GM23338 (cell line): ENCODE data around the gene CLDN22.

ENCODE experiments used
- CREB1 ChIP-seq: fragments of 250-450 bp; sonication (Bioruptor Pico); IDR thresholded peaks from 2 replicates; pipeline ENCODE4 v1.5.0; 2020; ENCODE audit warnings: low read depth, mild to moderate bottlenecking, moderate library complexity
- EZH2 ChIP-seq: fragments of 200-600 bp; sonication (generic); IDR thresholded peaks from one replicate; pipeline ENCODE4 v1.8.0; 2017; ENCODE audit warnings: antibody characterized with exemption, mild to moderate bottlenecking, low read depth; ENCODE audit not compliant: unreplicated experiment
- EZH2phosphoT487 ChIP-seq: fragments of 200-600 bp; sonication (generic); IDR thresholded peaks from one replicate; pipeline ENCODE4 v1.8.1; 2018; ENCODE audit warnings: antibody characterized with exemption; ENCODE audit not compliant: unreplicated experiment
- NANOG ChIP-seq: IDR thresholded peaks from 2 replicates; pipeline ENCODE4 v1.6.1; 2016; ENCODE audit warnings: antibody characterized with exemption, borderline replicate concordance
- POLR2AphosphoS5 ChIP-seq: IDR thresholded peaks from 2 replicates; pipeline ENCODE4 v1.6.1; 2016; ENCODE audit warnings: antibody characterized with exemption, low read depth
- TF ChIP-seq, protein P1 (sequence below), 2 experiments: fragments of 200-600 bp in 1 of 2; sonication (generic) in 1 of 2; conservative IDR thresholded peaks; 2 replicates each; pipeline versions ENCODE4 v1.5.1 to v1.6.1; 2016 to 2017; ENCODE audit warnings: antibody characterized with exemption in 2 of 2, low read depth in 2 of 2, mild to moderate bottlenecking in 2 of 2, moderate library complexity in 1 of 2

DNA sequence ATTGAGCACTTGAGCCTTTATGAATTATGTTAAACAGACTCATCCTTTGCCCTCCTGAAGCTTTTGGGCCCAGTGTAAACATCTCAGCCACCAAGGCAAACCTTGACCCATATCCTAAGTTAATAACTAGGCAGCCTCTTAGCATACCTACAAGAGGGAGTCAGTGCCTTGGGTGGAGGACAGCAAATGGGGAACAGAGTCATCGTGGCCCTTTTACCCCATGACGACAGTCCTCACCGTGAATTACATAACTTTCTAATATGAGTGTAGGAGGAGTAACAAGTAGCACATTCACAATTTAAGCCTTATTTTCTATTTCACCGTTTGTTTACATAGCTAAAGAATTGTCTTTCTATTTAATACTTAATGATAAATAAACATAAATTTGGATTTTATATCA lies 16.8 kb downstream of the CLDN22 start:
- TF ChIP-seq, protein P1, sequence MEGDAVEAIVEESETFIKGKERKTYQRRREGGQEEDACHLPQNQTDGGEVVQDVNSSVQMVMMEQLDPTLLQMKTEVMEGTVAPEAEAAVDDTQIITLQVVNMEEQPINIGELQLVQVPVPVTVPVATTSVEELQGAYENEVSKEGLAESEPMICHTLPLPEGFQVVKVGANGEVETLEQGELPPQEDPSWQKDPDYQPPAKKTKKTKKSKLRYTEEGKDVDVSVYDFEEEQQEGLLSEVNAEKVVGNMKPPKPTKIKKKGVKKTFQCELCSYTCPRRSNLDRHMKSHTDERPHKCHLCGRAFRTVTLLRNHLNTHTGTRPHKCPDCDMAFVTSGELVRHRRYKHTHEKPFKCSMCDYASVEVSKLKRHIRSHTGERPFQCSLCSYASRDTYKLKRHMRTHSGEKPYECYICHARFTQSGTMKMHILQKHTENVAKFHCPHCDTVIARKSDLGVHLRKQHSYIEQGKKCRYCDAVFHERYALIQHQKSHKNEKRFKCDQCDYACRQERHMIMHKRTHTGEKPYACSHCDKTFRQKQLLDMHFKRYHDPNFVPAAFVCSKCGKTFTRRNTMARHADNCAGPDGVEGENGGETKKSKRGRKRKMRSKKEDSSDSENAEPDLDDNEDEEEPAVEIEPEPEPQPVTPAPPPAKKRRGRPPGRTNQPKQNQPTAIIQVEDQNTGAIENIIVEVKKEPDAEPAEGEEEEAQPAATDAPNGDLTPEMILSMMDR (conservative IDR thresholded peaks at IDR 0.05; ENCODE audit: low read depth in 2 of 2), result no peak
- TF ChIP-seq EZH2 (no peak), CREB1 (CRISPR knock-in tag) (no peak), NANOG (no peak), POLR2AphosphoS5 (no peak), EZH2phosphoT487 (no peak)
